NCI-H2029 treated with DMSO at 0.1 percent for 48 hours (cell line): ENCODE data around the gene STAC2.

ENCODE experiments used
- DNase-seq: peaks from one replicate; lab custom pipeline; 2025; lab: John Stamatoyannopoulos, UW

Gene STAC2

GRCh38 chr17:39161962-39162361 is 63.8 kb downstream of the STAC2 start:
- DNase-seq: no peak
